Activated CD8-positive, alpha-beta memory T cell treated with anti-CD3 and anti-CD28 coated beads for 36 hours (primary cell): Measurements from ENCODE around the gene SF3A1. TPM values are rescaled to one million over a fixed set of nuclear protein-coding genes. Genes with fewer than 3 reads are reported as not detected.

Source experiments
- CTCF ChIA-PET: fragments of 350-600 bp; sonication (Branson Sonifier 250); formaldehyde crosslinking; loops from one replicate; lab custom pipeline; 2021; ENCODE audit warnings: antibody characterized with exemption; lab: Charles Lee
- POLR2A ChIA-PET: fragments of 350-600 bp; sonication (Branson Sonifier 250); formaldehyde crosslinking; loops from one replicate; lab custom pipeline; 2021; ENCODE audit warnings: antibody characterized with exemption; lab: Charles Lee
- total RNA-seq, 2 experiments: library from RNA; stranded (reverse); gene quantifications; one replicate each; pipeline ENCODE4 v1.2.3, GENCODE V29; 2021

SF3A1 gene
- total RNA-seq, 2 experiments from 2014 or later: 229 to 231 TPM

DNA sequence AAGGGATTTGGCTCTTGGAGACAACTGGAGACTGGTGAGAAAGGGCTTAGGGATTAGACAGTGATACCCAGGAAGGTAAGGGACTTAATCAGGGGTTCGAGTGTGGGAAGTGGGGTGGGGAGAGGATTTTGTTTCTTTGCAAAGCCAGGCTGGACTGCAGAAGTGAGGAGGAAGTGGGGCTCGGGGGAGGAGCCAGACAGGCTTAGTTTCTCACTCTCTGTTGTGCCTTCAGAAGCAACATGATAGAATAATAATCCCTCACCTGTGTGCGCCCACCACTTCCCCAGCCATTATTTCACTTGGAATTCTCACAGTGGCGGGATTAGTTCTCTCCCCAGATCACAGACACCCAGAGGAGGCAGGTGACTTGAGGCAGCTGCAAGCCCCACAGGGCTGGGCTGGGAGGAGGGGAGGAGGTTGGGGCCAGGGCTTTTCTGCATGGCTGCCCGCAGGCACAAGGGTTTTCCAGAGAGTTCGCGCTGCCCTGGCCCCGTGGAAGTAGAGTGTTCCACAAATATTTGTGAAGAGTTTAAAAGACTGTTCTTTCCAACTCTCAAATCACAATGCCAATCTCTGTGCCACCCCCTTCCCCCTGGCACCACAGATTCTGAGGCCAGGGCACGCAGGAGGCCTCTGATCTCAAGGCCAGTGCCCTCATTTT lies 36.1 kb upstream of the SF3A1 start:
- CTCF ChIA-PET: interaction anchor here (0.6 to 11.1 kb wide), 4 partner anchors 20 to 103 kb away, joined by 3 to 214 read pairs (median 38); partner anchors contain the start of gene CASTOR1
- POLR2A ChIA-PET: no interaction called here

DNA sequence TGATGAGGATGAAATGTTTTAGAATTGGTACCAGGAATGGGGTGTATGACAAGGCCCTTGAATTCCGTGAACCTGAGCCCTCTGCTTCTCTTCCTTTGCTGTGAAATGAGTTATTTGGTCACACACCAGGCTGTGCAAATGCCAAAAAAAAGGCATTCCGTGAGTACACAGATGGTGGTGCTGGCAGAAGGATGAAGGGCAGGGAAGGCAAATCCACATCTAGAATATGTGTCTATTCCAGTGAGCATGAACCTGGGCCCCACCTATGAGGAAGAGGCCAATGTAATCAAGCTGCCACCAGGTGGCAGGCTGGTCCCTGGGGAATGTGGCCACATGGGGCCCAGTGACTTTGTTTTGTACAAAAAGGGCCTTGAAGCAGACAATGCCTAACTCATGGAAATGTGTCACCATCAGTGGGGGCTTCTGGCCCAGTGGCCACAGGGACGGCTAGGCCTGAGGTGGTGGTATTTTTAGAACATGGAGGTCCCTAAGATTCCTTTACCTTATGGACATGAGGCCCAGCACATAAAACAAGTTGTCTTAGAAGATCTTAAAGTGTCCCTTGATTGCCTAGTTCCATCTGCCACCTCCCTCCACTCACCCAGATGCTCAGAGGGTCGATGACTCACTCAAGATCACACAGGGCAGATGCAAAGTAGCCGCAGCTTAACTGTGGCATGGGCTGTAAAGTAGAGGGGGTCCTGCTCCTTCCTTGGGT lies 34.4 kb upstream of the SF3A1 start:
- POLR2A ChIA-PET: interaction anchor here (0.7 kb wide), 1 partner anchor 35 kb away, joined by 3 read pairs; the partner anchor contains the start of gene MTFP1
- CTCF ChIA-PET: interaction anchor here (0.7 to 11.1 kb wide), 17 partner anchors 10 to 283 kb away, joined by 3 to 214 read pairs (median 4); partner anchors contain the start of genes CASTOR1, CCDC157 and SF3A1

DNA sequence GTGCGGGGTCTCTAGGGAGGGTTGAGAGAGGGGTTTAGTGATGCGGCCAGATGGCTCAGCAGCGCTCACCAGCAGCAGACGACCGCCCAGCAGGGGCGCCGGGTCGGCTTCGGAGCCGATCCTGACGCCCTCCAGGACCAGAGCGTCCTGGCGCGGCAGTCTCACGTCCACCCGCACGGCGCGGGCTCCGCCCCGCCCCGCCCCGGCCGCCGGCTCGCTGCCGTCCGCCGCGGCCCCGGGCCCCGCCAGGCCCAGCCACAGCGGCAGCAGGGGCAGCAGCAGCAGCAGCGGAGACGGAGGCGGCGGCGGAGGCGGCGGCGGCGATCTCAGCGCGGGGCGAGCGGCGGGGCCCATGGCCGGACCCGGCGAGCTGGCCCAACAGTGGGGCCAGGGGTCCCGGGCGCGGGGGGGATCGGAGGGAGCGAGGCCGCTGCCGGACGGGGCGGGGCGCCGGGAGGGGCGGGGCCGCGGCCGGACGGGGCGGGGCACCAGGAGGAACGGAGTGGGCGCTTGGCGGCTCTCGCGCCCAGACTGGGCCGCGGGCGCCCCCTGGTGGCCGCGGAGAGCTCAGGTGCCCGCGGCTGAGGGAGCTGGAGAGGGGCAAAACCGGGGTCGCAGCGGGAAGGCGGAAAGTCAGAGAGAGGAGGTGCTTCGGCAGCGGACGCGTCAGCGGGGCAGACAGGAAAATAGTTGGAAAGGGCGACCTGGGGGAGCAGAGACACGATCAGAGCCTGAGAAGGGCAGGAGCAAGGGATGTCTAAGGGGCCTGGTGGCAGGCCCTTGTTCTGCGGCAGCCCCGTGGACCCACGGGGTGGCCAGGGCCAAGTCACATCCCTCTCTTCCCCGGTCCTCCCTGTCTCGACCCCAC lies 30.5 kb upstream of the SF3A1 start, which contains the start of gene RNF215:
RNF215 (minus strand) TSS at position 452 of the 868 bp plus-strand sequence; CDS start at position 354, 98 bp downstream.
- ChIA-PET POLR2A (interaction anchor here (1.2 kb wide), 1 partner anchor 99 kb away, joined by 10 read pairs; no protein-coding TSS in a partner anchor), CTCF (interaction anchor here (0.6 to 11.1 kb wide), 21 partner anchors 9 to 132 kb away, joined by 3 to 214 read pairs (median 4); partner anchors contain the start of genes CASTOR1, CCDC157, SEC14L2 and SF3A1)

DNA sequence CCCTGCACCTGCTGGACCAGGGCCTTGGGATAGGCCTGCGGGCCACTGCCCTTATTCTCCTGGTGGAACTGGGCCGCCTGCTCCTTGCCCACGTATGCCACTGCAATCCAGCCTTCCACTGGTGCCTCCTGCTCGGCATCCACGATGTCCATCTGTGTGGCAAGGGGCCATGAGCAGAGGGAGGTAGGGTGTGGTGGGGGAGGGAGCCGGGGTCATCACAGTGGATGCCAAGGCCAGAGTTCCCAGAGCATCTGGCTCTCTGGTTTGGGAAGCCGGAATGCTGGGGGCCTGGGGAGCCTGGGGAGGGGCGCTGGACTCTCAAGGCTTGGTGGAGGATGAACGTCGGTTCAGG lies 29.9 kb upstream of the SF3A1 start:
- CTCF ChIA-PET: interaction anchor here (1.1 to 9.5 kb wide), 5 partner anchors 14 to 124 kb away, joined by 3 to 214 read pairs (median 8); partner anchors contain the start of genes CASTOR1 and TBC1D10A
- POLR2A ChIA-PET: interaction anchor here (1.2 kb wide), 1 partner anchor 98 kb away, joined by 10 read pairs; no protein-coding TSS in a partner anchor

DNA sequence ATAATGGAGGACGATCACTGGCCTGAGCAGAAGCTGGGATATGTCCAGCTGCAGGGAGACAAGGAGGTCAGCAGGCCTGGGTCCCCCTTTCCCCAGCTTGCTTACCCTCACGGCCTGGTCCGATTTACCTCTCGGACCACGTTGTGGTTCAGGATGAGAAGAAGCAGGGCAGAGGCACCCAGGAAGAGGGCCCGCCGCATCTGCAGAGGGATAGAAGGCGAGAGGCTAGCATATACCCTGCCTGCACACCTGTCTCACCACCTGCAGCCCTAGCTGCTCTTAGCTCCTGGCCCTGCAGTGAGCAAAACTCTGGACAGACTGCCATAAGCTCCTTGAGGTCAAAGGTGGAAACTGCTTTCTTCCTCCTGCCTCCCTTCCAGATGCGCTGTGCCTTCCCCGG lies 29.2 kb upstream of the SF3A1 start:
- CTCF ChIA-PET: interaction anchor here (0.7 to 9.5 kb wide), 5 partner anchors 13 to 123 kb away, joined by 3 to 214 read pairs (median 4); partner anchors contain the start of gene CASTOR1
- POLR2A ChIA-PET: no interaction called here

DNA sequence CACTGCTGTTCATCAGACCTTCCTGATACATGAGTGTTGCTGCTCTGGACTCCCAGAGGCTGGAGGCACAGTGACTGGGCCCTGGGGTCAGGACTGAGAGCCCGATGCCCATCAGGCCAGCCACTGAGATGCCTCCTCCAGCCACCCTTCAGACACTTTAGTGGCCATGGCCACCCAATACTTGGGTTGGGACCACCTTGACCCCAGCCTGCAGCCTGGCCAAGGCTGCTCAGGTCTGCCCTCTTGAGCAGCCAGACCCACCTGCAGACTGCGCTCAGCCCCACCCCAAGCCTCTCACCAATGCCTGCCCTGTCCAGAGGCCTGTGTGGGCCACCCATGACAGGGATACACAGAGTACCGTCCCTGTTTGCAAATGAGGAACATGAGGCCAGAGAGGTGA lies 26.4 kb upstream of the SF3A1 start:
- ChIA-PET CTCF (interaction anchor here (1.1 to 9.5 kb wide), 3 partner anchors 24 to 95 kb away, joined by 3 to 214 read pairs (median 12); partner anchors contain the start of gene CASTOR1), POLR2A (no interaction called here)

DNA sequence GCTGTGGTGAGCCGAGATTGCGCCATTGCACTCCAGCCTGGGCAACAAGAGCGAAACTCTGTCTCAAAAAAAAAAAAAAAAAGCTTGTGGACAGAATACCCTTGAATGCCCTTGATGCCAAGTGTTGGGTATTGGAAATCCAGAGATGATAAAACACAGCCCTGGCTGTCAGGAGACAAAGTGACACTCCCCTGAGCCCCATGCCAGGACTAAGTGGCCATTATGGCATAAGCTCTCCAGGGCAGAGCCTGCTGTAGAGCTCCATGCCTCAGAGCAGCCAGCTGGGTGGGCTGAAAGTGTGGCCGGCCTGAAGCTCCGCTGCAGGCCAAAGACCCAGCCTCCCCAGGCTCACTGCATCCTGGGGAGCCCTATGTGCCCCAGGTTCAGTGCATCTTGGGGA lies 25.6 kb upstream of the SF3A1 start:
- ChIA-PET CTCF (interaction anchor here (1.0 to 1.6 kb wide), 3 partner anchors 24 to 121 kb away, joined by 3 to 12 read pairs (median 3); no protein-coding TSS in a partner anchor), POLR2A (no interaction called here)

DNA sequence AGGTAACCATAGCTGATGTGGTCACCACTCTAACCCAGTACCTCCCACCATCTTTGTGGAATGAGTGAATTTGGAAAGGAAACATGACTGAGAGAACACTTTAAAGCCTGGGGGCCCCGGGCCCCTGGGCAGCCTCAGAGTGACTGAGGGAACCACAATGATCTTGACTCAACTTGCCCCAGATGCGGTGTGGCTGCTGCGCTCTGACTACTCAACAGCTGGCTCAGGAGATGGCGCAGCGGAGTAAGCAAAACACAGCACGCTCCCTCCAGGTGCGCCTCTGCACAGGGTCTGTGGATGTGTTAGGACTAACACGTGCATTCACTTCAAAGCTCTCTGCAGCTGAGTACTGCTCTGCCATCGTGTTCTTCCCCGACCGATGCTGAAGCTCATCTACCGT lies 24.6 kb upstream of the SF3A1 start:
- ChIA-PET CTCF (interaction anchor here (0.7 to 1.6 kb wide), 4 partner anchors 9 to 93 kb away, joined by 3 to 12 read pairs (median 4); no protein-coding TSS in a partner anchor), POLR2A (no interaction called here)

DNA sequence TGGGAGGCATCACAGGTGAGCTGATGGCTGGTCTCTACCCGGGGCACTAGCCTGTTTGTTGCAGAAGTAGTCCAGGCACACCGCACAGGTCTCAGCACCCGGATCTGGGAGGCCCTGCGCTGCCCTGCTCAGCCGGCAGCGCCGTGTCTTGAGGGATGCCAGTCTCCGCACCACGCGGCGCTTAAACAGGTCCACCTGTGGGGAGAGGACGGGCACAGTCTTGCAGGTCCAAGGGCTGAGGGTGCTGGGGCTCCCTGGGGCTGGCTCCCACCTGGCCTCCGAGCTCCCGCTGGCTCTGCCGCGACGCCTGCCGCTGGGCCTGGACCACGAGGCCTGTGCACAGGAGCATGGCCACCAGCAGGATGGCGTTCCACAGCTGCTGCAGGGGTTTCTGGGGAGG lies 23.3 kb upstream of the SF3A1 start:
- ChIA-PET POLR2A (interaction anchor here (0.7 kb wide), 1 partner anchor 542 kb away, joined by 3 read pairs; no protein-coding TSS in a partner anchor), CTCF (interaction anchor here (1.0 kb wide), 2 partner anchors 76 to 93 kb away, joined by 3 to 5 read pairs; no protein-coding TSS in a partner anchor)

DNA sequence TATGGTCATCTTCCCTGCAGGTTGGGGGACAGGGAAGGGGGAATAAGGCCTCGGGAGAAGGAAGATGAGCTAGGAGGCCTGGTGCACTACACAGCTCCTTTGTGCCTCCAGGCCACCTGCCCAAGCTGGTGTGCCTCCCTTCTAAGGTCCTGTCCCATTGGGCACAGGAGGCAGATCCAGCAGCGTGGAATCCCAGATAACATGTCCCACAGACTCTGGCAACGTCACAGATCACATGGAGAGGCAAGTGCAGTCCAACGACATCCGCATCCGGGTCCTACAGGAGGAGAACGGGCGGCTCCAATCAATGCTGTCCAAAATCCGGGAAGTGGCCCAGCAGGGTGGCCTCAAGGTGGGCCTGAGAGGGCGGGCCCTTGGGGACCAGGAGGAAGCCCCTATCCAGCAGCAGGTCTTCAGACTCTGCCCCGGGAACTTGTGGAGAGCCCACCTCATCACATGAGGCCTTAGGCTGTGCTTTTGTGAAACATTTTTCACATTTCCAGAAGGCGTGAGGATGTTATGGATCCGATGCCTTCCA lies 18.7 kb upstream of the SF3A1 start:
- CTCF ChIA-PET: no interaction called here
- POLR2A ChIA-PET: interaction anchor here (0.6 kb wide), 1 partner anchor 958 kb away, joined by 4 read pairs; no protein-coding TSS in a partner anchor

DNA sequence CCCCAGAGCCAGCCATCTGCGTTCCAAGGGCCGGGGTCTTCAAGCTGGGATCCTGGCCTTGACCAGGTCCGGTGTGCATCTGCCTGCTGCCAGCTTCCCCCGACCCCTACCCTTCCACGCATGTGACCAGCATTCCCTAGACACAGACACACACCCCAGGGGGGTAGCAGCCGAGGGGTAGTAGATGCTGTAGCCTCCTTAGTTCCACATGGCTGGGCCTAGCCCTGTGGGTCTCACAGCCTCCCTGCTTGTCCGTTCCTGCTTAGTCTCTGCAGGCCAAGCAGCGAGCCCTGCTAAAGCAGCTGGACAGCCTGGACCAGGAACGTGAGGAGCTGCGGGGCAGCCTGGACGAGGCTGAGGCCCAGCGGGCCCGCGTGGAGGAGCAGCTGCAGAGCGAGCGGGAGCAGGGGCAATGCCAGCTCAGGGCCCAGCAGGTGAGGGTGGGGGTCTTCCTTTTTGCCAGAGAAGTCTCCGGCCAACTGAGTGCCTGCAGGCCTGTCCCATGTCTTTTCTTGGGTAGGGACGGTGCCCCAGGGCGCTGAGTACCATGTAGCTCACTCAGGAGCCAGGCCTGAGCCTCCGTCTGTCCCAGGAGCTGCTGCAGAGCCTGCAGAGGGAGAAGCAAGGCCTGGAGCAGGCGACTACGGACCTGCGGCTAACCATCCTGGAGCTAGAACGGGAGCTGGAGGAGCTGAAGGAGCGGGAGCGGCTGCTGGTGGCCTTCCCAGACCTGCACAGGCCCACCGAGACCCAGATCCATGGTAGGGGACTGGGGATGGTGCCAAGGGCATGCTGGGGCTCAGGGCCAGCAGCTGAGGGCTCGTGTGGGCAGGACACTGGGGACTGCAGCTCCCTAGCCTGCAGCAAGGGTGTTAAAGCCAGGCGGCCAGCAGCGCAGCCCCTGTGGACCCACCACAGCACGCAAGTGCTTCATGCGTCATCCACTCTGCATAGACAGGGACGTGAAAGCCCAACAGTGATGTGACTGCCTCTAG lies 16.9 kb upstream of the SF3A1 start:
- ChIA-PET CTCF (interaction anchor here (0.9 to 1.6 kb wide), 2 partner anchors 12 to 86 kb away, joined by 3 to 4 read pairs; no protein-coding TSS in a partner anchor), POLR2A (no interaction called here)

DNA sequence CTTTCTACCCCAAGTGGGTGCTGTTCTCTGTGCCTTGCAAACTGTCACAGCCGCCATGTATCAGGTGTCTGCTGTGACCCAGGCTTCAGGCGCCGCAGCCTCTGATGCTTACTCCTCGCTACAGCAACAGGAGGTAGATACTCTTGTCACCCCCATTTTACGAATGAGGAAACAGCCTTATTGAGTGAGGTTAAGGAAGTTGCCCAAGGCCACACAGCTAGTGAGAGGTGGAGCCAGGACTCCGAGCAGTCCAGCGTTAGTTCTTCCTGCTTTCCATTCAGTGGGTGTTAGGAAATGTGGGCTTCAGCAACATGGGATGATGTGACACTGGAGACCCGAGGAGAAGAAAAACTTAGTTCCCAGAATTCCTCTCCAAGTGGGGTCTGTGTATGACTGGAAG lies 16.2 kb upstream of the SF3A1 start:
- CTCF ChIA-PET: interaction anchor here (0.9 to 1.6 kb wide), 2 partner anchors 13 to 85 kb away, joined by 3 to 4 read pairs; no protein-coding TSS in a partner anchor
- POLR2A ChIA-PET: no interaction called here

DNA sequence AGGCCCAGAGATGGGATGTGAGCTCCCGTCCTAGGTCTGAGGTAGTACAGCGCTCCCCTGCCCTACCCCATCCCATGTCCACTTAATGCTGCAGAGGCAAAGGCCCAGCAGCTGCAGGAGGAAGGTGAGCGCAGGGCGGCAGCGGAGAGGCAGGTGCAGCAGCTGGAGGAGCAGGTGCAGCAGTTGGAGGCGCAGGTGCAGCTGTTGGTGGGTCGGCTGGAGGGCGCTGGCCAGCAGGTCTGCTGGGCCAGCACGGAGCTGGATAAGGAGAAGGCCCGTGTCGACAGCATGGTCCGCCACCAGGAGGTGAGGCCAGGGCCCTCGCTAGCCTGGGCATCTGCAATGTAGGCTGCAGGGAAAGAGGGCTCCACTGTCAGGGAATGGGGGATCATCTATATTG lies 15.3 kb upstream of the SF3A1 start:
- CTCF ChIA-PET: interaction anchor here (1.6 kb wide), 1 partner anchor 14 kb away, joined by 4 read pairs; no protein-coding TSS in a partner anchor
- POLR2A ChIA-PET: no interaction called here

DNA sequence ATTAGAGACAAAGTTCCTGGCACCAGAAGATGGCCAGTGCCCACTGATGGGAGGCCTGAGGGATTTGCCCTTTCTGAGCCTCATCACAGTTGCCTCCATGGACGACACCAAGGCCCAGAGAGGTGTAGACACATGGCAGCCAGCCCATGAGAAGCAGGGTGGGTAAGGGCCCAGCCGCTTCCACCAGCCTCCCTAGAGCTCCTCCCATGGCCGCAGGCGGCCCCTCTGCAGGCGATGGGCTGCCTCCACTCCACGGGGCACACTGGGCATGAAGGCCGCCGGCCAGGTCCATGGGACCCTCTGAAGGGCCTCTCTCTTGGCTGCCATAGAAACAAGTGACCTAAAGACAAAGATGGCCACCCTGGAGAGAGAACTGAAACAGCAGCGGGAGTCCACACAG lies 14.6 kb upstream of the SF3A1 start:
- POLR2A ChIA-PET: no interaction called here
- CTCF ChIA-PET: no interaction called here

DNA sequence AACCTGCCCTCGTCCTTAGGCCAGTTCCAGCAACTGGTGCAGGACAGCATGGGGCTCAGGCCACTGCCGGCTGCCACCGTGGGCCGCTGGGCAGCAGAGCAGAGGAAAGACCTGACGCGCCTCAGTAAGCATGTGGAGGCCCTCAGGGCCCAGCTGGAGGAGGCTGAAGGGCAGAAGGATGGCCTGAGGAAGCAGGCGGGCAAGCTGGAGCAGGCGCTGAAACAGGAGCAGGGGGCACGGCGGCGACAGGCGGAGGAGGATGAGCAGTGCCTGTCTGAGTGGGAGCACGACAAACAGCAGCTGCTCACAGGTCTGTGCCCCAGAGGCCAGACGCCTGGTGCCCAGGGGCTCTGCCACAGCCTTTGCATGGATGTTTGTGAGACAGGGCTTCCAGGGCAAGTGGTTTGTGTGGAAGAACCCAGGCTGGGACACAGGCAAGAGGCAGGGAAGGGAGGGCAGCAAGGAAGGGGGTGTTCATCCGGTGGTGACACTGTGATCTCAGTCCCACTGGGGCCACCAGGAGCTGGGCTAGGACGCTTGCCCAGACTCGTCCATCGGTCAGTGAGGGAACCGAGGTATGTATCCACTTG lies 14.0 kb upstream of the SF3A1 start:
- CTCF ChIA-PET: no interaction called here
- POLR2A ChIA-PET: no interaction called here

DNA sequence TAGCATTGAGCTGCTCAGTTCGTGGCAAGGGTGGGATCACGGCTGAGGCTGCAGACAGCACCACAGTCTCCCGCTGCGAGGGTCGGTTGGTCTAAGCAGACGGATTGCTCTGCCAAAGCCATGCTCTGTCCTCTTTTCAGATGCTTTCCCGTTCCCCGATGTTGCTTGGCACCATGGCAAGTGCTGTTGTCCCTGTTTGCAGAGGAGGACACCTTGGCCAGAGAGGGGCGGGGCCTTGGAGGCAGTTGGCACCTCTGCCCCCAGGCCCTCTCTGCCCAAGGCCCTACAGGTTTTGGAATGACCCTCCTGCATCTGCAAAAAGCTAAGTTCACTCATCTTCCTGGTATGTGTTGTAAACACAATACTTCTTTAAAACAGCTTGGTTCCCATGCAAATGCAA lies 11.7 kb upstream of the SF3A1 start:
- CTCF ChIA-PET: interaction anchor here (1.1 to 2.2 kb wide), 2 partner anchors 40 to 80 kb away, joined by 3 to 9 read pairs; partner anchors contain the start of gene CASTOR1
- POLR2A ChIA-PET: interaction anchor here (0.6 to 1.1 kb wide), 3 partner anchors 67 to 335 kb away, joined by 3 to 4 read pairs (median 3); no protein-coding TSS in a partner anchor
